ENCODE data around the gene JAZF1. TPM values are rescaled to one million over a fixed set of nuclear protein-coding genes. Genes with fewer than 3 reads are reported as not detected.
"Not testable (repeated sequence)": the region's sequence is repeated elsewhere in the genome, so short reads cannot be mapped to it uniquely, and the experiment has no call there.

JAZF1 gene
- total and polyA plus RNA-seq, 10 of the 15 experiments (the other 5 are each of a cell fraction or from before 2014, with no cell fraction given), result 0.04 to 0.82 (median 0.15) TPM; not detected in 3

DNA sequence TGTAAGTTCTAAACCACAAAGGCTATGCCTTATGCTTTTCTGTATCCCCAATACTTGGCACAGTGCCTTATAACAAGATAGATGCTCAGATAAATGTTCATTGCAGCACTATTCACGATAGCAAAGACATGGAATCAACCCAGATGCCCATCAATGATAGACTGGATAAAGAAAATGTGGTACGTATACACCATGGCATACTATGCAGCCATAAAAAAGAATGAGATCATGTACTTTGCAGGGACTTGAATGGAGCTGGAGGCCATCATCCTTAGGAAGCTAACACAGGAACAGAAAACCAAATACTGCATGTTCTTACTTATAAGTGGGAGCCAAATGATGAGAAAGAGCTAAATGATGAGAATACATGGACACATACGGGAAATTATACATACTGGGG, 293.9 kb downstream of the JAZF1 start:
- intact Hi-C loops (cut with micrococcal nuclease; ENCODE audit: unreplicated experiment), result not testable (repeated sequence)

DNA sequence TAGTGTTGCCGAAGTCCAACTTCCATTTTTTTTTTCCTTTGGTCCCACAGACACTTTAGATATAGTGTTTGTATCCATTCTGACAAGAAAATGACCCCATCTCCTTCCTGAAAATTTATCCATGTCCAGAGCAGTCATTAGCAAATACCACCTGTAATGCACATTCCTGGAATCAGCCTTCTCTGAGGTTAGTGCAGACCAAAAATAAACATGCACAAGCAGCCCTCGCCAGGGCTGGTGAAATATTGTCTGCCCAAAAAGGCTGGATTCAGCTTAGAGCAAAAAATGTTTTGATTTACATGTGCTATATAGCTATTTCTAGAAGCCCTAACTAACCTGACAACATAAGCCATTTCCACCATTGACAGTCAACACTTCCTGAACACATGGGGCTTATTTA, 294.9 kb downstream of the JAZF1 start:
- CTCF ChIA-PET, result no interaction called here
- Histone ChIP-seq H2AFZ (ENCODE audit: control insufficient read depth, low read depth, low read length) (no peak overlapping the region), H3K27me3 (replicated peaks in 1 of 2; ENCODE audit: control insufficient read depth in 2 of 2, insufficient read depth in 2 of 2, low read length in 1 of 2) (no peaks in the 10 kb centered on the region), H3K9ac (ENCODE audit: control insufficient read depth, insufficient read depth, low read length) (no peak overlapping the region), H3K4me3 (no peak overlapping the region), H3K9me3 (replicated peaks; ENCODE audit: control insufficient read depth, insufficient read depth, low read length) (no peaks in the 10 kb centered on the region), H3K4me1 (ENCODE audit: control insufficient read depth, insufficient read depth, low read length) (peaks cover 8% of the 10 kb centered on the region), H3K27ac (ENCODE audit: control insufficient read depth, insufficient read depth) (no peak overlapping the region), H3K4me2 (ENCODE audit: control insufficient read depth, insufficient read depth) (no peak overlapping the region), H3K36me3 (ENCODE audit: control insufficient read depth in 2 of 2, insufficient read depth in 2 of 2, low read length in 1 of 2) (no peaks in the 10 kb centered on the region), H3K79me2 (ENCODE audit: control insufficient read depth, insufficient read depth, low read length) (no peaks in the 10 kb centered on the region), H4K20me1 (ENCODE audit: control insufficient read depth, insufficient read depth) (no peaks in the 10 kb centered on the region)
- DNase-seq (ENCODE audit: low read depth, low spot score), result no peak
- 39% methylated on average over 2 of the region's 2 CpGs for WGBS (ENCODE audit: insufficient coverage, insufficient replicate concordance, low lambda C conversion rate, missing lambda C conversion rate)
- ATAC-seq, result no peak
- intact Hi-C loops (cut with micrococcal nuclease; ENCODE audit: unreplicated experiment) (no loop called here), in situ Hi-C loops (cut with MboI) (no loop called here)
- no peak for FAIRE-seq
- POLR2A ChIA-PET, result no interaction called here
- BruUV-seq (replicated peaks), result no TSS peak
- SMC1A ChIA-PET (ENCODE audit: uncharacterized antibody, unreplicated experiment), result interaction anchor here (1.5 kb wide), 1 partner anchor 21 kb away, joined by 3 read pairs; no protein-coding TSS in a partner anchor
- RAD21 ChIA-PET (ENCODE audit: unreplicated experiment), result no interaction called here
- TF ChIP-seq, protein P1, sequence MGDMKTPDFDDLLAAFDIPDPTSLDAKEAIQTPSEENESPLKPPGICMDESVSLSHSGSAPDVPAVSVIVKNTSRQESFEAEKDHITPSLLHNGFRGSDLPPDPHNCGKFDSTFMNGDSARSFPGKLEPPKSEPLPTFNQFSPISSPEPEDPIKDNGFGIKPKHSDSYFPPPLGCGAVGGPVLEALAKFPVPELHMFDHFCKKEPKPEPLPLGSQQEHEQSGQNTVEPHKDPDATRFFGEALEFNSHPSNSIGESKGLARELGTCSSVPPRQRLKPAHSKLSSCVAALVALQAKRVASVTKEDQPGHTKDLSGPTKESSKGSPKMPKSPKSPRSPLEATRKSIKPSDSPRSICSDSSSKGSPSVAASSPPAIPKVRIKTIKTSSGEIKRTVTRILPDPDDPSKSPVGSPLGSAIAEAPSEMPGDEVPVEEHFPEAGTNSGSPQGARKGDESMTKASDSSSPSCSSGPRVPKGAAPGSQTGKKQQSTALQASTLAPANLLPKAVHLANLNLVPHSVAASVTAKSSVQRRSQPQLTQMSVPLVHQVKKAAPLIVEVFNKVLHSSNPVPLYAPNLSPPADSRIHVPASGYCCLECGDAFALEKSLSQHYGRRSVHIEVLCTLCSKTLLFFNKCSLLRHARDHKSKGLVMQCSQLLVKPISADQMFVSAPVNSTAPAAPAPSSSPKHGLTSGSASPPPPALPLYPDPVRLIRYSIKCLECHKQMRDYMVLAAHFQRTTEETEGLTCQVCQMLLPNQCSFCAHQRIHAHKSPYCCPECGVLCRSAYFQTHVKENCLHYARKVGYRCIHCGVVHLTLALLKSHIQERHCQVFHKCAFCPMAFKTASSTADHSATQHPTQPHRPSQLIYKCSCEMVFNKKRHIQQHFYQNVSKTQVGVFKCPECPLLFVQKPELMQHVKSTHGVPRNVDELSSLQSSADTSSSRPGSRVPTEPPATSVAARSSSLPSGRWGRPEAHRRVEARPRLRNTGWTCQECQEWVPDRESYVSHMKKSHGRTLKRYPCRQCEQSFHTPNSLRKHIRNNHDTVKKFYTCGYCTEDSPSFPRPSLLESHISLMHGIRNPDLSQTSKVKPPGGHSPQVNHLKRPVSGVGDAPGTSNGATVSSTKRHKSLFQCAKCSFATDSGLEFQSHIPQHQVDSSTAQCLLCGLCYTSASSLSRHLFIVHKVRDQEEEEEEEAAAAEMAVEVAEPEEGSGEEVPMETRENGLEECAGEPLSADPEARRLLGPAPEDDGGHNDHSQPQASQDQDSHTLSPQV (IDR thresholded peaks at IDR 0.05), result no peak
- TF ChIP-seq, protein P2, sequence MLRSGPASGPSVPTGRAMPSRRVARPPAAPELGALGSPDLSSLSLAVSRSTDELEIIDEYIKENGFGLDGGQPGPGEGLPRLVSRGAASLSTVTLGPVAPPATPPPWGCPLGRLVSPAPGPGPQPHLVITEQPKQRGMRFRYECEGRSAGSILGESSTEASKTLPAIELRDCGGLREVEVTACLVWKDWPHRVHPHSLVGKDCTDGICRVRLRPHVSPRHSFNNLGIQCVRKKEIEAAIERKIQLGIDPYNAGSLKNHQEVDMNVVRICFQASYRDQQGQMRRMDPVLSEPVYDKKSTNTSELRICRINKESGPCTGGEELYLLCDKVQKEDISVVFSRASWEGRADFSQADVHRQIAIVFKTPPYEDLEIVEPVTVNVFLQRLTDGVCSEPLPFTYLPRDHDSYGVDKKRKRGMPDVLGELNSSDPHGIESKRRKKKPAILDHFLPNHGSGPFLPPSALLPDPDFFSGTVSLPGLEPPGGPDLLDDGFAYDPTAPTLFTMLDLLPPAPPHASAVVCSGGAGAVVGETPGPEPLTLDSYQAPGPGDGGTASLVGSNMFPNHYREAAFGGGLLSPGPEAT (IDR thresholded peaks at IDR 0.05; ENCODE audit: low read depth), result no peak
- TF ChIP-seq, protein P3, sequence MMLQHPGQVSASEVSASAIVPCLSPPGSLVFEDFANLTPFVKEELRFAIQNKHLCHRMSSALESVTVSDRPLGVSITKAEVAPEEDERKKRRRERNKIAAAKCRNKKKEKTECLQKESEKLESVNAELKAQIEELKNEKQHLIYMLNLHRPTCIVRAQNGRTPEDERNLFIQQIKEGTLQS (IDR thresholded peaks at IDR 0.05; ENCODE audit: borderline replicate concordance, extremely low read depth, low read depth, low read length), result no peak
- TF ChIP-seq, protein P4, sequence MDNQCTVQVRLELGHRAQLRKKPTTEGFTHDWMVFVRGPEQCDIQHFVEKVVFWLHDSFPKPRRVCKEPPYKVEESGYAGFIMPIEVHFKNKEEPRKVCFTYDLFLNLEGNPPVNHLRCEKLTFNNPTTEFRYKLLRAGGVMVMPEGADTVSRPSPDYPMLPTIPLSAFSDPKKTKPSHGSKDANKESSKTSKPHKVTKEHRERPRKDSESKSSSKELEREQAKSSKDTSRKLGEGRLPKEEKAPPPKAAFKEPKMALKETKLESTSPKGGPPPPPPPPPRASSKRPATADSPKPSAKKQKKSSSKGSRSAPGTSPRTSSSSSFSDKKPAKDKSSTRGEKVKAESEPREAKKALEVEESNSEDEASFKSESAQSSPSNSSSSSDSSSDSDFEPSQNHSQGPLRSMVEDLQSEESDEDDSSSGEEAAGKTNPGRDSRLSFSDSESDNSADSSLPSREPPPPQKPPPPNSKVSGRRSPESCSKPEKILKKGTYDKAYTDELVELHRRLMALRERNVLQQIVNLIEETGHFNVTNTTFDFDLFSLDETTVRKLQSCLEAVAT (IDR thresholded peaks at IDR 0.05), result no peak
- no peak for TF ChIP-seq CHD4 (IDR thresholded peaks at IDR 0.05)
- no peak for TF ChIP-seq ZNF622 (IDR thresholded peaks at IDR 0.05)
- no peak for TF ChIP-seq MEF2A (IDR thresholded peaks at IDR 0.05; ENCODE audit: insufficient read depth, low read depth, low read length)
- TF ChIP-seq NFYA (IDR thresholded peaks at IDR 0.05; ENCODE audit: borderline replicate concordance, low read depth, low read length), result no peak

More for the DNA sequence above, 293.9 kb downstream of the JAZF1 start:
- H3K9ac ChIP-seq (ENCODE audit: control insufficient read depth, insufficient read depth, low read length); H3K27me3 ChIP-seq (replicated peaks in 1 of 2; ENCODE audit: control insufficient read depth in 2 of 2, insufficient read depth in 2 of 2, low read length in 1 of 2); H3K36me3 ChIP-seq (ENCODE audit: control insufficient read depth in 2 of 2, insufficient read depth in 2 of 2, low read length in 1 of 2); H2AFZ ChIP-seq (ENCODE audit: control insufficient read depth, low read depth, low read length); DNase-seq (ENCODE audit: low read depth, low spot score); BruUV-seq (replicated peaks); H3K9me3 ChIP-seq (replicated peaks; ENCODE audit: control insufficient read depth, insufficient read depth, low read length); CTCF ChIA-PET; FAIRE-seq; H3K79me2 ChIP-seq (ENCODE audit: control insufficient read depth, insufficient read depth, low read length); H3K27ac ChIP-seq (ENCODE audit: control insufficient read depth, insufficient read depth); SMC1A ChIA-PET (ENCODE audit: uncharacterized antibody, unreplicated experiment); H3K4me2 ChIP-seq (ENCODE audit: control insufficient read depth, insufficient read depth); POLR2A ChIA-PET; in situ Hi-C loops (cut with MboI); H4K20me1 ChIP-seq (ENCODE audit: control insufficient read depth, insufficient read depth); ATAC-seq; RAD21 ChIA-PET (ENCODE audit: unreplicated experiment); H3K4me3 ChIP-seq: not testable (repeated sequence)
- peaks cover 10% of the 10 kb centered on the region for H3K4me1 ChIP-seq (ENCODE audit: control insufficient read depth, insufficient read depth, low read length)
- 42% methylated on average over 3 of the region's 3 CpGs for WGBS (ENCODE audit: insufficient coverage, insufficient replicate concordance, low lambda C conversion rate, missing lambda C conversion rate)
